Endothelial cell (in vitro differentiated cells): ENCODE results near the gene MACC1. TPM values are rescaled to one million over a fixed set of nuclear protein-coding genes. Genes with fewer than 3 reads are reported as not detected.

ENCODE experiments used
- DNase-seq: peaks from one replicate; pipeline ENCODE4 v3.0.0; 2021; ENCODE audit warnings: low spot score
- H3K27ac Mint-ChIP-seq: one replicate; pipeline ENCODE4 v1.8.0; 2021; ENCODE audit warnings: mixed read lengths, inconsistent platforms; ENCODE audit not compliant: unreplicated experiment
- H3K27me3 Mint-ChIP-seq: one replicate; pipeline ENCODE4 v1.8.0; 2021; ENCODE audit warnings: mild to moderate bottlenecking, moderate library complexity, mixed read lengths, inconsistent platforms; ENCODE audit not compliant: unreplicated experiment
- H3K36me3 Mint-ChIP-seq: one replicate; pipeline ENCODE4 v1.8.0; 2021; ENCODE audit warnings: mild to moderate bottlenecking, low read depth, mixed read lengths, inconsistent platforms; ENCODE audit not compliant: unreplicated experiment
- H3K4me1 Mint-ChIP-seq: one replicate; pipeline ENCODE4 v1.8.0; 2021; ENCODE audit warnings: mild to moderate bottlenecking, mixed read lengths, inconsistent platforms; ENCODE audit not compliant: unreplicated experiment
- H3K4me3 Mint-ChIP-seq: one replicate; pipeline ENCODE4 v1.8.0; 2021; ENCODE audit warnings: mild to moderate bottlenecking, mixed read lengths, inconsistent platforms; ENCODE audit not compliant: unreplicated experiment
- H3K9me3 Mint-ChIP-seq: one replicate; pipeline ENCODE4 v1.8.0; 2021; ENCODE audit warnings: mixed read lengths, inconsistent platforms; ENCODE audit not compliant: unreplicated experiment
- total RNA-seq: library from RNA; stranded (reverse); fragmentation: NEBNext Ultra II Directional; extraction: Animal tissue kit (Norgen Biotek cat#: 25700); gene quantifications from one replicate; pipeline ENCODE4 v1.2.1, GENCODE V29; 2021; ENCODE audit not compliant: unreplicated experiment
- TF ChIP-seq, protein P1 (sequence below): fragments of 200-600 bp; sonication (generic); IDR thresholded peaks from one replicate; pipeline ENCODE4 v1.5.0; 2021; ENCODE audit warnings: antibody characterized with exemption; ENCODE audit not compliant: unreplicated experiment

The MACC1 gene
- total RNA-seq, 1 donor from 2014 or later: 0.69 TPM

GRCh38 chr7:20229646-20230500, 12.7 kb upstream of the MACC1 start:
- Mint-ChIP-seq H3K4me1 (no peaks in the 10 kb centered on the region), H3K27me3 (peaks cover 2% of the 10 kb centered on the region), H3K27ac (no peak overlapping the region), H3K4me3 (no peak overlapping the region), H3K36me3 (no peaks in the 10 kb centered on the region), H3K9me3 (no peaks in the 10 kb centered on the region)
- TF ChIP-seq, protein P1, sequence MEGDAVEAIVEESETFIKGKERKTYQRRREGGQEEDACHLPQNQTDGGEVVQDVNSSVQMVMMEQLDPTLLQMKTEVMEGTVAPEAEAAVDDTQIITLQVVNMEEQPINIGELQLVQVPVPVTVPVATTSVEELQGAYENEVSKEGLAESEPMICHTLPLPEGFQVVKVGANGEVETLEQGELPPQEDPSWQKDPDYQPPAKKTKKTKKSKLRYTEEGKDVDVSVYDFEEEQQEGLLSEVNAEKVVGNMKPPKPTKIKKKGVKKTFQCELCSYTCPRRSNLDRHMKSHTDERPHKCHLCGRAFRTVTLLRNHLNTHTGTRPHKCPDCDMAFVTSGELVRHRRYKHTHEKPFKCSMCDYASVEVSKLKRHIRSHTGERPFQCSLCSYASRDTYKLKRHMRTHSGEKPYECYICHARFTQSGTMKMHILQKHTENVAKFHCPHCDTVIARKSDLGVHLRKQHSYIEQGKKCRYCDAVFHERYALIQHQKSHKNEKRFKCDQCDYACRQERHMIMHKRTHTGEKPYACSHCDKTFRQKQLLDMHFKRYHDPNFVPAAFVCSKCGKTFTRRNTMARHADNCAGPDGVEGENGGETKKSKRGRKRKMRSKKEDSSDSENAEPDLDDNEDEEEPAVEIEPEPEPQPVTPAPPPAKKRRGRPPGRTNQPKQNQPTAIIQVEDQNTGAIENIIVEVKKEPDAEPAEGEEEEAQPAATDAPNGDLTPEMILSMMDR: no peak
- DNase-seq: no peak

- no peak overlapping the region for H3K4me3 Mint-ChIP-seq
- DNase-seq: no peak
- no peaks in the 10 kb centered on the region for H3K36me3 Mint-ChIP-seq
- TF ChIP-seq, protein P1: no peak
- no peaks in the 10 kb centered on the region for H3K9me3 Mint-ChIP-seq
- no peak overlapping the region for H3K27ac Mint-ChIP-seq
- H3K27me3 Mint-ChIP-seq: peaks cover 2% of the 10 kb centered on the region
- H3K4me1 Mint-ChIP-seq: no peaks in the 10 kb centered on the region
Observed at GRCh38 chr7:20229081-20229480, 11.9 kb upstream of the MACC1 start.

DNA sequence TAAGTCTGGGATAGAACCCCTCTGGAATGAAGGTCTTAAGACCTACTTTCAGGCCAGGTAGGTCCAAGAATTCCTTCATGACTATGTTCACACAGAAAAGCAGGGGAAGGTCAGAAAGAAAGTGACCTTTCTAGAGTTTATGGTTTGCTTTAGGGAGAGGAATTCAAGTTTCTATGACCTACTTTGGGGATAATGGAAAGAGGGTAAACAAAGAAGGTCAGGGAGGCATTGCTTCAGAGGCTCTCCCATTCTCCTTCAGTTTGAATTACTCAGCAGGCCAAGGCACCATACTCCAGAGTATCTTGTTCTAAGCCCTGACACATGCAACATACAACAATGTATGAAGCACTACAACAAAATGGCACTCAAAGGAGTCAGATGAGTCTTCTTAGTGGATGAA, 11.5 kb upstream of the MACC1 start:
- H3K27ac Mint-ChIP-seq: no peak overlapping the region
- no peaks in the 10 kb centered on the region for H3K36me3 Mint-ChIP-seq
- DNase-seq: no peak
- TF ChIP-seq, protein P1: no peak
- H3K4me1 Mint-ChIP-seq: no peaks in the 10 kb centered on the region
- H3K9me3 Mint-ChIP-seq: no peaks in the 10 kb centered on the region
- H3K4me3 Mint-ChIP-seq: no peak overlapping the region
- H3K27me3 Mint-ChIP-seq: peaks cover 2% of the 10 kb centered on the region

GRCh38 chr7:20227291-20227795, 10.2 kb upstream of the MACC1 start:
- TF ChIP-seq, protein P1: no peak
- no peak for DNase-seq
- no peaks in the 10 kb centered on the region for H3K4me1 Mint-ChIP-seq
- H3K27ac Mint-ChIP-seq: no peak overlapping the region
- H3K36me3 Mint-ChIP-seq: no peaks in the 10 kb centered on the region
- H3K9me3 Mint-ChIP-seq: no peaks in the 10 kb centered on the region
- H3K27me3 Mint-ChIP-seq: peaks cover 2% of the 10 kb centered on the region
- no peak overlapping the region for H3K4me3 Mint-ChIP-seq

GRCh38 chr7:20226860-20227259, 9.7 kb upstream of the MACC1 start:
- Mint-ChIP-seq H3K27me3 (peaks cover 2% of the 10 kb centered on the region), H3K4me1 (no peaks in the 10 kb centered on the region), H3K27ac (no peak overlapping the region), H3K36me3 (no peaks in the 10 kb centered on the region), H3K4me3 (no peak overlapping the region), H3K9me3 (no peaks in the 10 kb centered on the region)
- TF ChIP-seq, protein P1: no peak
- no peak for DNase-seq
